ENCODE measurements around the gene PHF19. TPM values are rescaled to one million over a fixed set of nuclear protein-coding genes. Genes with fewer than 3 reads are reported as not detected.

The PHF19 gene
- total RNA-seq, 2 experiments from 2014 or later: 248 to 253 TPM

GRCh38 chr9:120894321-120895148, 17.5 kb upstream of the PHF19 start:
- Mint-ChIP-seq H3K9me3 (no peaks in the 10 kb centered on the region), H3K27ac (peak overlapping the region; percentile 98), H3K27me3 (no peaks in the 10 kb centered on the region), H3K36me3 (peaks cover 7% of the 10 kb centered on the region), H3K4me1 (peaks cover 67% of the 10 kb centered on the region), H3K4me3 (no peak overlapping the region)
- DNase-seq (no peak), ATAC-seq (ENCODE audit: low read depth) (no peak)
- POLR2A ChIA-PET: interaction anchor here (0.7 to 7.0 kb wide), 13 partner anchors 9 to 230 kb away, joined by 3 to 210 read pairs (median 5); partner anchors contain the start of genes CNTRL, PHF19 and TRAF1

GRCh38 chr9:120893611-120894307, 16.8 kb upstream of the PHF19 start:
- Mint-ChIP-seq H3K4me3 (peak overlapping the region; percentile 79), H3K9me3 (no peaks in the 10 kb centered on the region), H3K27ac (peak overlapping the region; percentile 98), H3K36me3 (peaks cover 7% of the 10 kb centered on the region), H3K27me3 (no peaks in the 10 kb centered on the region), H3K4me1 (peaks cover 73% of the 10 kb centered on the region)
- DNase-seq: no peak
- POLR2A ChIA-PET: interaction anchor here (0.7 to 7.0 kb wide), 7 partner anchors 9 to 38 kb away, joined by 3 to 210 read pairs (median 41); partner anchors contain the start of genes PHF19 and TRAF1
- ATAC-seq (ENCODE audit: low read depth): no peak

GRCh38 chr9:120892748-120893610, 16.0 kb upstream of the PHF19 start:
- Mint-ChIP-seq H3K27ac (peak overlapping the region; percentile 98), H3K4me1 (peaks cover 73% of the 10 kb centered on the region), H3K36me3 (peaks cover 7% of the 10 kb centered on the region), H3K9me3 (no peaks in the 10 kb centered on the region), H3K4me3 (peak overlapping the region; percentile 79), H3K27me3 (no peaks in the 10 kb centered on the region)
- POLR2A ChIA-PET: interaction anchor here (1.1 to 7.0 kb wide), 9 partner anchors 10 to 39 kb away, joined by 4 to 210 read pairs (median 27); partner anchors contain the start of genes PHF19 and TRAF1
- peak; percentile 39 for DNase-seq
- peak; percentile 44 for ATAC-seq (ENCODE audit: low read depth)

GRCh38 chr9:120891884-120892747, 15.1 kb upstream of the PHF19 start:
- H3K27me3 Mint-ChIP-seq: no peaks in the 10 kb centered on the region

GRCh38 chr9:120891245-120891883, 14.4 kb upstream of the PHF19 start:
- Mint-ChIP-seq H3K9me3 (no peaks in the 10 kb centered on the region), H3K4me1 (peaks cover 61% of the 10 kb centered on the region), H3K27me3 (no peaks in the 10 kb centered on the region), H3K36me3 (peaks cover 2% of the 10 kb centered on the region), H3K4me3 (peak overlapping the region; percentile 79), H3K27ac (peak overlapping the region; percentile 98)
- DNase-seq (peak; percentile 59), ATAC-seq (ENCODE audit: low read depth) (peak; percentile 68)
- POLR2A ChIA-PET: interaction anchor here (1.0 to 7.0 kb wide), 12 partner anchors 8 to 98 kb away, joined by 3 to 210 read pairs (median 21); partner anchors contain the start of genes FBXW2, PHF19 and TRAF1

More at GRCh38 chr9:120891884-120892747, 15.1 kb upstream of the PHF19 start:
- peaks cover 7% of the 10 kb centered on the region for H3K36me3 Mint-ChIP-seq
- DNase-seq (peak; percentile 56), ATAC-seq (ENCODE audit: low read depth) (peak; percentile 6)
- peak overlapping the region; percentile 98 for H3K27ac Mint-ChIP-seq
- POLR2A ChIA-PET: interaction anchor here (1.0 to 7.0 kb wide), 12 partner anchors 9 to 99 kb away, joined by 3 to 210 read pairs (median 21); partner anchors contain the start of genes FBXW2, PHF19 and TRAF1
- no peaks in the 10 kb centered on the region for H3K9me3 Mint-ChIP-seq
- H3K4me3 Mint-ChIP-seq: peak overlapping the region; percentile 79
- peaks cover 67% of the 10 kb centered on the region for H3K4me1 Mint-ChIP-seq

GRCh38 chr9:120890320-120891244, 13.6 kb upstream of the PHF19 start:
- H3K27me3 Mint-ChIP-seq: no peaks in the 10 kb centered on the region
- DNase-seq: peak; percentile 43
- H3K4me1 Mint-ChIP-seq: peaks cover 65% of the 10 kb centered on the region
- POLR2A ChIA-PET: interaction anchor here (0.7 to 7.0 kb wide), 16 partner anchors 7 to 279 kb away, joined by 3 to 210 read pairs (median 8); partner anchors contain the start of genes FBXW2, PHF19 and TRAF1
- peaks cover 6% of the 10 kb centered on the region for H3K36me3 Mint-ChIP-seq
- no peaks in the 10 kb centered on the region for H3K9me3 Mint-ChIP-seq
- H3K27ac Mint-ChIP-seq: peak overlapping the region; percentile 98
- peak overlapping the region; percentile 79 for H3K4me3 Mint-ChIP-seq
- peak; percentile 21 for ATAC-seq (ENCODE audit: low read depth)

- DNase-seq (no peak), ATAC-seq (ENCODE audit: low read depth) (no peak)
- POLR2A ChIA-PET: interaction anchor here (0.7 to 7.0 kb wide), 13 partner anchors 13 to 278 kb away, joined by 3 to 210 read pairs (median 10); partner anchors contain the start of genes PHF19 and TRAF1
- peak overlapping the region; percentile 79 for H3K4me3 Mint-ChIP-seq
- no peaks in the 10 kb centered on the region for H3K9me3 Mint-ChIP-seq
- H3K4me1 Mint-ChIP-seq: peaks cover 62% of the 10 kb centered on the region
- peak overlapping the region; percentile 98 for H3K27ac Mint-ChIP-seq
- no peaks in the 10 kb centered on the region for H3K27me3 Mint-ChIP-seq
- H3K36me3 Mint-ChIP-seq: peaks cover 6% of the 10 kb centered on the region
These were observed 12.8 kb upstream of the PHF19 start for GRCh38 chr9:120889606-120890271.

GRCh38 chr9:120888626-120889025, 11.6 kb upstream of the PHF19 start:
- Mint-ChIP-seq H3K27ac (peak overlapping the region; percentile 98), H3K4me3 (no peak overlapping the region), H3K9me3 (no peaks in the 10 kb centered on the region), H3K4me1 (peaks cover 68% of the 10 kb centered on the region), H3K27me3 (no peaks in the 10 kb centered on the region), H3K36me3 (peaks cover 6% of the 10 kb centered on the region)
- no peak for ATAC-seq (ENCODE audit: low read depth)
- no peak for DNase-seq
- POLR2A ChIA-PET: interaction anchor here (0.8 to 7.0 kb wide), 6 partner anchors 12 to 96 kb away, joined by 3 to 210 read pairs (median 33); partner anchors contain the start of genes FBXW2, PHF19 and TRAF1

GRCh38 chr9:120886490-120886967, 9.5 kb upstream of the PHF19 start:
- Mint-ChIP-seq H3K9me3 (no peaks in the 10 kb centered on the region), H3K4me1 (peaks cover 62% of the 10 kb centered on the region), H3K4me3 (no peak overlapping the region), H3K27me3 (no peaks in the 10 kb centered on the region), H3K36me3 (peaks cover 4% of the 10 kb centered on the region), H3K27ac (no peak overlapping the region)
- POLR2A ChIA-PET: interaction anchor here (1.2 to 1.3 kb wide), 2 partner anchors 10 to 17 kb away, joined by 3 to 5 read pairs; no protein-coding TSS in a partner anchor
- ATAC-seq (ENCODE audit: low read depth): no peak
- no peak for DNase-seq

GRCh38 chr9:120885958-120886357, 9.0 kb upstream of the PHF19 start:
- Mint-ChIP-seq H3K4me1 (peaks cover 61% of the 10 kb centered on the region), H3K36me3 (peaks cover 4% of the 10 kb centered on the region)
- POLR2A ChIA-PET: interaction anchor here (1.1 to 1.3 kb wide), 4 partner anchors 10 to 18 kb away, joined by 3 to 5 read pairs (median 4); no protein-coding TSS in a partner anchor

More at GRCh38 chr9:120885958-120886357, 9.0 kb upstream of the PHF19 start:
- DNase-seq: no peak
- Mint-ChIP-seq H3K4me3 (no peak overlapping the region), H3K27me3 (no peaks in the 10 kb centered on the region), H3K9me3 (no peaks in the 10 kb centered on the region), H3K27ac (peak overlapping the region; percentile 54)
- ATAC-seq (ENCODE audit: low read depth): no peak

Data from activated naive CD8-positive, alpha-beta T cell treated with anti-CD3 and anti-CD28 coated beads, Interleukin-2, amount 10 ng/mL, durations not matched to agents 7 days and 5 days (primary cell).